IMR-90 (cell line): ENCODE measurements around the gene MRPL43.

Experiments used
- POLR2A ChIP-seq: IDR thresholded peaks from 2 replicates; pipeline ENCODE4 v1.6.1; 2012; ENCODE audit warnings: mild to moderate bottlenecking, low read depth, low read length
- SMC3 ChIP-seq: fragments of 150-350 bp; IDR thresholded peaks from 2 replicates; pipeline ENCODE4 v1.6.1; 2016; ENCODE audit warnings: low read depth, mild to moderate bottlenecking, antibody characterized with exemption, low read length, moderate library complexity

DNA sequence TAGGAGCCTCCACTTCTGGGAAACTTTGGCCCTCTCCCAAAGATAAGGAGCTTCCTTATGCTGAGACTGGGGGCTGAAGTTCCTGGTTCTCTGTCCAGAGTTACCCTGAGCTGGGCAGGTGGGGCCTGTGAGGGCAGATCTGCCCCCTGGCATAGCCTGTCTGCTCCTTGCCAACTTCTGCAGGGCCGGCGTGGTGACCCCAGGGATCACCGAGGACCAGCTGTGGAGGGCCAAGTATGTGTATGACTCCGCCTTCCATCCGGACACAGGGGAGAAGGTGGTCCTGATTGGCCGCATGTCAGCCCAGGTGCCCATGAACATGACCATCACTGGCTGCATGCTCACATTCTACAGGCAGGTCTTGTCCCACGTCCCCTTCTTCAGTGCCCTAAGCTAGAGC lies 48.0 kb upstream of the MRPL43 start:
- TF ChIP-seq POLR2A = no peak
- no peak for TF ChIP-seq SMC3
